IMR-90 (cell line): ENCODE results near the gene FMN1. TPM values are rescaled to one million over a fixed set of nuclear protein-coding genes. Genes with fewer than 3 reads are reported as not detected.

ENCODE experiments used
- ATAC-seq: fragments of 200-7000 bp; cut with Tn5 transposase; 2 replicates; pipeline ENCODE4 v1.9.1; 2020; ENCODE audit warnings: low read depth, mild to moderate bottlenecking, moderate library complexity
- BruUV-seq: library from RNA; stranded (reverse); fragments of 400-500 nt; replicated peaks from 2 replicates; lab custom pipeline; 2021; lab: Mats Ljungman, UMichigan
- CTCF ChIA-PET: fragments of 300-600 bp; formaldehyde crosslinking; extraction: SDS; loops from one replicate; lab custom pipeline; 2021; ENCODE audit warnings: antibody characterized with exemption; lab: Yijun Ruan, JAX
- POLR2A ChIA-PET: fragments of 300-600 bp; sonication (Branson Sonifier 250); formaldehyde crosslinking; loops from one replicate; lab custom pipeline; 2022; ENCODE audit warnings: antibody characterized with exemption; ENCODE audit not compliant: unreplicated experiment; lab: Charles Lee
- DNase-seq: peaks from one replicate; pipeline ENCODE4 v3.0.0; 2013
- H2AFZ ChIP-seq: replicated peaks from 2 replicates; pipeline ENCODE3; 2013; ENCODE audit warnings: low read length, mild to moderate bottlenecking; ENCODE audit not compliant: poor library complexity
- H2AK5ac ChIP-seq: 2 replicates; pipeline ENCODE4 v1.6.1; 2013; ENCODE audit warnings: low read depth, low read length, inconsistent platforms
- H2AK9ac ChIP-seq: replicated peaks from 2 replicates; pipeline ENCODE3; 2013; ENCODE audit warnings: mild to moderate bottlenecking, low read depth, low read length, moderate library complexity; ENCODE audit not compliant: poor library complexity
- H2BK120ac ChIP-seq: 2 replicates; pipeline ENCODE4 v1.6.1; 2013; ENCODE audit warnings: low read depth, low read length, inconsistent platforms
- H2BK15ac ChIP-seq: 3 replicates; pipeline ENCODE4 v1.6.1; 2013; ENCODE audit warnings: low read depth, low read length, inconsistent platforms
- H2BK20ac ChIP-seq: 2 replicates; pipeline ENCODE4 v1.6.1; 2013; ENCODE audit warnings: low read depth, mild to moderate bottlenecking, inconsistent platforms, low read length, moderate library complexity
- H2BK5ac ChIP-seq: 2 replicates; pipeline ENCODE4 v1.6.1; 2013; ENCODE audit warnings: mild to moderate bottlenecking, low read depth, low read length, inconsistent platforms; ENCODE audit not compliant: poor library complexity, severe bottlenecking
- H3K14ac ChIP-seq: replicated peaks from 2 replicates; pipeline ENCODE4 v1.6.1; 2013; ENCODE audit warnings: low read depth, low read length, inconsistent platforms
- H3K18ac ChIP-seq: 2 replicates; pipeline ENCODE4 v1.6.1; 2013; ENCODE audit warnings: low read depth, low read length, control low read depth
- H3K23ac ChIP-seq: 2 replicates; pipeline ENCODE4 v1.6.1; 2013; ENCODE audit warnings: low read depth, low read length, inconsistent platforms
- H3K27ac ChIP-seq: 2 replicates; pipeline ENCODE4 v1.5.1; 2013; ENCODE audit warnings: mild to moderate bottlenecking, control low read depth, low read length; ENCODE audit not compliant: insufficient read depth
- H3K27me3 ChIP-seq: 2 replicates; pipeline ENCODE4 v1.6.1; 2013; ENCODE audit warnings: low read length; ENCODE audit not compliant: control insufficient read depth, insufficient read depth
- H3K36me3 ChIP-seq: 2 replicates; pipeline ENCODE4 v1.6.1; 2013; ENCODE audit warnings: low read length, mixed read lengths; ENCODE audit not compliant: control insufficient read depth, insufficient read depth
- H3K4ac ChIP-seq: 2 replicates; pipeline ENCODE4 v1.6.1; 2013; ENCODE audit warnings: low read depth, low read length, inconsistent platforms
- H3K4me1 ChIP-seq: 2 replicates; pipeline ENCODE4 v1.6.1; 2013; ENCODE audit warnings: low read length, mixed read lengths; ENCODE audit not compliant: control insufficient read depth, insufficient read depth
- H3K4me2 ChIP-seq: 2 replicates; pipeline ENCODE4 v1.6.1; 2013; ENCODE audit warnings: low read depth, mild to moderate bottlenecking, control low read depth, low read length, moderate library complexity
- H3K4me3 ChIP-seq: 2 replicates; pipeline ENCODE4 v1.5.1; 2013; ENCODE audit warnings: low read depth, mild to moderate bottlenecking, control low read depth, low read length, moderate library complexity; ENCODE audit not compliant: insufficient read depth
- H3K56ac ChIP-seq: 2 replicates; pipeline ENCODE4 v1.6.1; 2013; ENCODE audit warnings: low read length, inconsistent platforms; ENCODE audit not compliant: insufficient read depth; ENCODE audit errors: extremely low read depth
- H3K79me1 ChIP-seq, 2 experiments: 2 replicates each; pipeline ENCODE4 v1.6.1; 2013; ENCODE audit warnings: low read length in 2 of 2, inconsistent platforms in 1 of 2, low read depth in 1 of 2
- H3K9ac ChIP-seq: 2 replicates; pipeline ENCODE4 v1.6.1; 2013; ENCODE audit warnings: low read depth, low read length, control low read depth
- H3K9me1 ChIP-seq: 2 replicates; pipeline ENCODE4 v1.6.1; 2013; ENCODE audit warnings: low read length, inconsistent platforms; ENCODE audit not compliant: insufficient read depth
- H3K9me3 ChIP-seq: 2 replicates; pipeline ENCODE4 v1.6.1; 2013; ENCODE audit warnings: low read length; ENCODE audit not compliant: control insufficient read depth, insufficient read depth
- H4K20me1 ChIP-seq: 2 replicates; pipeline ENCODE4 v1.6.1; 2013; ENCODE audit warnings: low read length, inconsistent platforms; ENCODE audit not compliant: insufficient read depth
- H4K5ac ChIP-seq: 2 replicates; pipeline ENCODE4 v1.6.1; 2013; ENCODE audit warnings: mild to moderate bottlenecking, low read depth, low read length, control low read depth
- H4K8ac ChIP-seq, 2 experiments: 2 replicates each; pipeline ENCODE4 v1.6.1; 2013; ENCODE audit warnings: low read depth in 2 of 2, low read length in 2 of 2, control low read depth in 1 of 2, inconsistent platforms in 1 of 2
- H4K91ac ChIP-seq: 2 replicates; pipeline ENCODE4 v1.6.1; 2013; ENCODE audit warnings: low read depth, low read length, inconsistent platforms; ENCODE audit not compliant: insufficient read depth
- CEBPB ChIP-seq: IDR thresholded peaks from 2 replicates; pipeline ENCODE4 v1.6.1; 2012; ENCODE audit warnings: low read depth, low read length, improper control_type of control experiment
- CTCF ChIP-seq: conservative IDR thresholded peaks from 2 replicates; pipeline ENCODE4 v1.5.1; 2012; ENCODE audit warnings: mild to moderate bottlenecking, low read depth, low read length, improper control_type of control experiment
- NFE2L2 ChIP-seq: fragments of 150-350 bp; IDR thresholded peaks from 2 replicates; pipeline ENCODE4 v1.6.1; 2016; ENCODE audit warnings: low read depth, mild to moderate bottlenecking, low read length
- WGBS, 2 experiments: methylation state at CpG; one replicate each; pipeline versions ENCODE4 v1.1.5 to v1.1.7; 2013; ENCODE audit warnings: missing lambda C conversion rate in 2 of 2; ENCODE audit not compliant: insufficient read length in 1 of 2; ENCODE audit errors: extremely low coverage in 2 of 2; 5-methylcytosine and 5-hydroxymethylcytosine counted together
- dilution Hi-C: fragments of 300-500 bp; cut with HindIII; formaldehyde crosslinking; loops from one replicate; pipeline ENCODE4 v1.14.3; 2018; ENCODE audit warnings: low sequenced_read_pairs; ENCODE audit not compliant: unreplicated experiment
- in situ Hi-C: fragments of 300-500 bp; cut with MboI; formaldehyde crosslinking; loops from 3 replicates; pipeline ENCODE4 v1.14.3; 2019; ENCODE audit warnings: low sequenced_read_pairs, inconsistent platforms, mixed read lengths
- intact Hi-C: fragments of 100-400 bp; cut with micrococcal nuclease; formaldehyde crosslinking; loops from 2 replicates; pipeline ENCODE4 v1.10.0; 2022
- polyA plus RNA-seq, 3 experiments: library from polyadenylated mRNA; depleted of rRNA; stranded (reverse); fragments of >200 nt; gene quantifications; 2 replicates each; pipeline ENCODE4 v1.2.3, GENCODE V29; 2012; ENCODE audit warnings: low replicate concordance in 1 of 3
- total RNA-seq: library from RNA; depleted of rRNA; stranded (reverse); fragments of >200 nt; gene quantifications from 2 replicates; pipeline ENCODE4 v1.2.3, GENCODE V29; 2012

Gene FMN1
- total and polyA plus RNA-seq, 2 of the 4 experiments (the other 2 are of a cell fraction) = 7.3 to 17.6 TPM

GRCh38 chr15:32833379-32833821 is 361.1 kb downstream of the FMN1 start:
- Histone ChIP-seq H3K14ac (peak overlapping the region; percentile 82), H3K9ac (peak overlapping the region; percentile 33; the same call in 1 of the 2 replicates), H4K5ac (peak overlapping the region; percentile 99), H3K18ac (peak overlapping the region; percentile 76), H2BK15ac (peak overlapping the region; percentile 91), H3K79me1 (peaks cover 45 to 83% of the 10 kb centered on the region in 2 experiments), H2BK120ac (peak overlapping the region; percentile 91), H3K9me3 (no peaks in the 10 kb centered on the region), H2BK5ac (peak overlapping the region; percentile 89), H3K23ac (peak overlapping the region; percentile 21), H2AK5ac (peak overlapping the region; percentile 94), H3K36me3 (peaks cover 4% of the 10 kb centered on the region), H3K4me3 (no peak overlapping the region), H3K27ac (peak overlapping the region; percentile 90), H4K91ac (peak overlapping the region; percentile 88), H4K8ac (peak overlapping the region; percentile 94 to 95), H2AK9ac (peak overlapping the region; percentile 55), H3K56ac (peak overlapping the region; percentile 29; the same call in 1 of the 2 replicates), H2BK20ac (peak overlapping the region; percentile 92), H3K9me1 (peaks cover 16% of the 10 kb centered on the region), H3K27me3 (no peaks in the 10 kb centered on the region), H3K4me2 (no peak overlapping the region), H2AFZ (no peak overlapping the region), H3K4me1 (peaks cover 31% of the 10 kb centered on the region), H4K20me1 (no peaks in the 10 kb centered on the region), H3K4ac (peak overlapping the region; percentile 90)
- in situ Hi-C loops = no loop called here
- DNase-seq (peak; percentile 68), ATAC-seq (peak; percentile 8)
- no CpG with 5 or more reads among the region's 1 CpG for WGBS, 2 experiments
- ChIA-PET CTCF (interaction anchor here (1.4 to 2.4 kb wide), 2 partner anchors 10 to 12 kb away, joined by 5 to 8 read pairs; no protein-coding TSS in a partner anchor), POLR2A (no interaction called here)
- no TSS peak for BruUV-seq
- dilution Hi-C loops = no loop called here
- intact Hi-C loops = no loop called here
- no peak for TF ChIP-seq NFE2L2
- peak; percentile 51; the same call in 1 of the 2 replicates for TF ChIP-seq CEBPB
- TF ChIP-seq CTCF = no peak
